ENCODE results near the gene FBH1.

GRCh38 chr10:5860066-5860465 is 30.0 kb upstream of the FBH1 start:
- TF ChIP-seq, protein P1, sequence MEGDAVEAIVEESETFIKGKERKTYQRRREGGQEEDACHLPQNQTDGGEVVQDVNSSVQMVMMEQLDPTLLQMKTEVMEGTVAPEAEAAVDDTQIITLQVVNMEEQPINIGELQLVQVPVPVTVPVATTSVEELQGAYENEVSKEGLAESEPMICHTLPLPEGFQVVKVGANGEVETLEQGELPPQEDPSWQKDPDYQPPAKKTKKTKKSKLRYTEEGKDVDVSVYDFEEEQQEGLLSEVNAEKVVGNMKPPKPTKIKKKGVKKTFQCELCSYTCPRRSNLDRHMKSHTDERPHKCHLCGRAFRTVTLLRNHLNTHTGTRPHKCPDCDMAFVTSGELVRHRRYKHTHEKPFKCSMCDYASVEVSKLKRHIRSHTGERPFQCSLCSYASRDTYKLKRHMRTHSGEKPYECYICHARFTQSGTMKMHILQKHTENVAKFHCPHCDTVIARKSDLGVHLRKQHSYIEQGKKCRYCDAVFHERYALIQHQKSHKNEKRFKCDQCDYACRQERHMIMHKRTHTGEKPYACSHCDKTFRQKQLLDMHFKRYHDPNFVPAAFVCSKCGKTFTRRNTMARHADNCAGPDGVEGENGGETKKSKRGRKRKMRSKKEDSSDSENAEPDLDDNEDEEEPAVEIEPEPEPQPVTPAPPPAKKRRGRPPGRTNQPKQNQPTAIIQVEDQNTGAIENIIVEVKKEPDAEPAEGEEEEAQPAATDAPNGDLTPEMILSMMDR (IDR thresholded peaks at IDR 0.05; ENCODE audit: insufficient read depth, low read depth, low read length): no peak
- no peak for TF ChIP-seq EZH2 (IDR thresholded peaks at IDR 0.05; ENCODE audit: insufficient read depth, low read length)
